MM.1S (cell line): ENCODE measurements around the gene PRSS33.

Experiments
- EZH2 ChIP-seq: fragments of 300-600 bp; sonication (generic); optimal IDR thresholded peaks from 2 replicates; pipeline ENCODE3; 2017; ENCODE audit warnings: low read depth, mild to moderate bottlenecking, antibody characterized with exemption, low read length, mixed read lengths
- EZH2phosphoT487 ChIP-seq: fragments of 300-600 bp; sonication (generic); IDR thresholded peaks from 2 replicates; pipeline ENCODE4 v1.6.1; 2018; ENCODE audit warnings: antibody characterized with exemption, low read length
- TF ChIP-seq, protein P1 (sequence below): fragments of 300-600 bp; sonication (generic); IDR thresholded peaks from 2 replicates; pipeline ENCODE4 v1.5.1; 2016; ENCODE audit warnings: antibody characterized with exemption, low read length, mixed read lengths

DNA sequence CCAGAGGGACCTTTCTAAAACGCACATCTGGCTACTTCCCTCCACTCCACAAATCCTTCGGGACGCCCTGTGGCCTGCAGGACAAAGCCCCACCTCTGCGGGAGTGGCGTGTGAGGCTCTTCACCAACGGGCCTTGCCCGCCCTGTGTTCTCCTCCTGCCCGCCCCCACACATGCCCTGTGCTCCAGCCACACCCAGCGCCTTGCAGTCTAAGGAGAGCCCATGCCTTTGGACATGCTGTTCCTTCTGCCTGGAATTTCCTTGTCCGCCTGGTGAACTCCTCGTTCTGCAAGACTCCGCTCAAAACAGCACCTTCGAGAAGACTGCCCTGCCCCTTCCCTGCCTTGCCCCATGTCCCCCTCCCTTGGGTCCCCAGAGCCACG is 17.7 kb downstream of the PRSS33 start:
- TF ChIP-seq, protein P1, sequence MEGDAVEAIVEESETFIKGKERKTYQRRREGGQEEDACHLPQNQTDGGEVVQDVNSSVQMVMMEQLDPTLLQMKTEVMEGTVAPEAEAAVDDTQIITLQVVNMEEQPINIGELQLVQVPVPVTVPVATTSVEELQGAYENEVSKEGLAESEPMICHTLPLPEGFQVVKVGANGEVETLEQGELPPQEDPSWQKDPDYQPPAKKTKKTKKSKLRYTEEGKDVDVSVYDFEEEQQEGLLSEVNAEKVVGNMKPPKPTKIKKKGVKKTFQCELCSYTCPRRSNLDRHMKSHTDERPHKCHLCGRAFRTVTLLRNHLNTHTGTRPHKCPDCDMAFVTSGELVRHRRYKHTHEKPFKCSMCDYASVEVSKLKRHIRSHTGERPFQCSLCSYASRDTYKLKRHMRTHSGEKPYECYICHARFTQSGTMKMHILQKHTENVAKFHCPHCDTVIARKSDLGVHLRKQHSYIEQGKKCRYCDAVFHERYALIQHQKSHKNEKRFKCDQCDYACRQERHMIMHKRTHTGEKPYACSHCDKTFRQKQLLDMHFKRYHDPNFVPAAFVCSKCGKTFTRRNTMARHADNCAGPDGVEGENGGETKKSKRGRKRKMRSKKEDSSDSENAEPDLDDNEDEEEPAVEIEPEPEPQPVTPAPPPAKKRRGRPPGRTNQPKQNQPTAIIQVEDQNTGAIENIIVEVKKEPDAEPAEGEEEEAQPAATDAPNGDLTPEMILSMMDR = no peak
- TF ChIP-seq EZH2 = no peak
- TF ChIP-seq EZH2phosphoT487 = no peak
